NK-92 treated with Interleukin-12 subunit alpha and Interleukin-12 subunit beta, amount 100 ng/mL, for 24 hours (cell line): ENCODE measurements around the gene OCIAD1.
A peak's percentile ranks its signal among the peaks of the same experiment; 100 is the strongest.
"Not testable (repeated sequence)": the region's sequence is repeated elsewhere in the genome, so short reads cannot be mapped to it uniquely, and the experiment has no call there.

Experiments
- DNase-seq: peaks from one replicate; lab custom pipeline; 2025; lab: John Stamatoyannopoulos, UW

Gene OCIAD1, protein sequence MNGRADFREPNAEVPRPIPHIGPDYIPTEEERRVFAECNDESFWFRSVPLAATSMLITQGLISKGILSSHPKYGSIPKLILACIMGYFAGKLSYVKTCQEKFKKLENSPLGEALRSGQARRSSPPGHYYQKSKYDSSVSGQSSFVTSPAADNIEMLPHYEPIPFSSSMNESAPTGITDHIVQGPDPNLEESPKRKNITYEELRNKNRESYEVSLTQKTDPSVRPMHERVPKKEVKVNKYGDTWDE

GRCh38 chr4:48830706-48831531 is at the start of gene OCIAD1:
TSS of gene OCIAD1 (plus strand) at chr4:48831088. CDS start at chr4:48832625, 1,537 bp downstream.
- DNase-seq: peak; percentile 97

DNA sequence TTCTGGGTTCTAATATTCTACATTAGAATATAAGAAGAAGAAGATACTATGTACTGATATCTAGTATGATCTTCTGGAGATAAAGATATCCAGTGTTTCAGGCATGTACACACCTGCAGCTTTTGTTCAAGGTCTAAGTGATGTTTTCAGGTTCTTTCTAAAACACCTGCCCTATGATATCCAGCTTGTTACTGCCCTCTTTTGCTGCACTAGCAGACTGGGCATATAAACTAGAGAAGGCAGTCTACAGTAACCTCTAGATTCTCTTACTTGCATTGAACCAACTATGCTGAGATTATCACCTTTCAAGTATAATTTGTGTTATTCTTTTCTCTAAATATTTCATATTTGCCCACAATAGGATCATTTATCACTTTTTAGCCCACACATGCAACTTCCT is 48.9 kb upstream of the OCIAD1 start:
- DNase-seq: no peak

GRCh38 chr4:48785302-48785701 is 45.6 kb upstream of the OCIAD1 start:
- no peak for DNase-seq

DNA sequence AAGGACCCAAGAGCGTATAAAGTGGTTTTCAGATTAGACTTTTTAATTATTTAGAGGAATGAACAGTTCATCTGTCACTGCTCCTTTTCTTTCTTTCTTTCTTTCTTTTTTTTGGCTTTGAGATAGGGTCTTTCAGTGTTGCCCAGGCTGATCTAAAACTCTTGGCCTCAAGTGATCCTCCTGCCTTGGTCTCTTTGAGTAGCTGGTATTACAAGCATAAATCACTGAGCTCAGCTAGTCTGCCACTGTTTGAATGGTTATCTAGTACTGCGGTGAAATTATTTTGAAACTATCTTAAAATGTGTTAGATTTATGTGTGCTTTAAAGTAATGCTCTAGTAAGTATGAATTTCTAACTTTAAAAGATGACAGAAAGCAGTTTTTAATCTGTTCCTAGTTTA is 44.3 kb upstream of the OCIAD1 start:
- DNase-seq: no peak

- no peak for DNase-seq
These were observed 43.8 kb upstream of the OCIAD1 start for GRCh38 chr4:48787056-48787455.

DNA sequence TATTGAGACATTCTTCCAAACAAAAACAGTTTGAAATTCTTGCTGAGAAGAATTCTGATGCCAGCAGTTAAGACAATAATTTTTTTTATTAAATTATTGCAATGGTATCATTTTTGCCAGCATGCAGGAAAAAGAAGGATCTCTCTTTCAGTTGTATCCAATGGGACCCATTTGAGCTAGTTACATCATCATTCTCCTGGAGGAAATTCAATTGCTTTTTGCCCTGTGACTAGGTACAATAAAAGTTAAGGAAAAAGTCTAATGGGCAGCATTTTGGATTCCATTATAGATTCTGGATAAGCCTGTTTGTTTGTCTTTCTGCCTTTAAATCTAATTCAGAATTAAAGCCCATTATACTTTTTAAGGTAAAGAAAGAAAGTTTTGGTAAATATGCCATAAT is 40.3 kb upstream of the OCIAD1 start:
- DNase-seq: no peak

GRCh38 chr4:48791313-48791712 is 39.6 kb upstream of the OCIAD1 start:
- no peak for DNase-seq

- peak; percentile 8 for DNase-seq
These were observed 38.4 kb upstream of the OCIAD1 start for GRCh38 chr4:48792348-48793006.

DNA sequence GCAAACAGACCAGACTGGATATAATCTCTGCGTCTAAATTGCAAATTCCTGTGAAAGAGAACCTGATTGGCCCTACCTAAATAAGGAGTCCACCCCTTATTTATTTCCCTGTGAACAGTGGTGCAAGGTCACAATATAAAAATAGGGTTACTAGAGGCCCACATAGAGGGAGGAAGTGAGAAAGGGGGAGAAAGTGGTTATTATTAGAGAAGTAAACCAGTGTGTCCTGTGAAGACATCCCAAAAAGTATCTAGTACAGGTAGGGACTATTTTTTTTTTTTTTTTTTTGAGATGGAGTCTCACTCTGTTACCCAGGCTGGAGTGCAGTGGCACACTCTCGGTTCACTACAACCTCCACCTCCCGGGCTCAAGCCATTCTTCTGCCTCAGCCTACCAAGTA is 35.8 kb upstream of the OCIAD1 start:
- DNase-seq: no peak

DNA sequence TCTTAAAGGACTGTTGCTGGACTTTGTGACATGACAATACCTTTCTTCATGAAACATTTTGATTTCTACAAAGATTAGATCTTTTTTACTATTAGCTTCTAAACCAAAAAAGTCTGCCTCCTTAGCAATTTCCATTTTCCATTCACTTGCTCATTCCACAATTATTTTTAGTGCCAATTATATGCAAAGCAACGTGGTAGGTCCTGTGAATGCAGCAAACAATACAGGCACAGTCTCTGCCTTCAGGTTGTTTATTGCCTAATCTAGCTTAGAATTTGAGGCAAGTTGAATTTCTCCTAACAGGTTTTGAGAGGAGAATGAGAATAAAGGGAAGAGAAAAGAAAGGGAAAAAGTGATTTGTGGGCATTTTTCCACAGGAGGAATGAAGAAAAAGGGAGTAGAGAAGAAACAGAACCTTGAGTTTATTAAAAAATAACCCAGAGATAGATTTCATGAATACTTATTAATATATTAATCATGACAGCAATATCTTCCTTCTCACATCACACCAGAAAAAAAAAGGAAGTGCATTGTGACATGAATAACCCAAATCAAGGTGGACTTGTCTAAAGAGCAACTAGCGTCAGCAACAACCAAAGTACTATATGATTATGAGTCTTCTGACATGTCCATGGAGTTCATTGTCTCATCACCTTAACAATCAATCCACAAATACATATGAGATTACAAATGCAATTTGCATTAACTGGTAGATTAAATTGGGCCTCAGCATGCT is 34.5 kb upstream of the OCIAD1 start:
- DNase-seq: no peak

DNA sequence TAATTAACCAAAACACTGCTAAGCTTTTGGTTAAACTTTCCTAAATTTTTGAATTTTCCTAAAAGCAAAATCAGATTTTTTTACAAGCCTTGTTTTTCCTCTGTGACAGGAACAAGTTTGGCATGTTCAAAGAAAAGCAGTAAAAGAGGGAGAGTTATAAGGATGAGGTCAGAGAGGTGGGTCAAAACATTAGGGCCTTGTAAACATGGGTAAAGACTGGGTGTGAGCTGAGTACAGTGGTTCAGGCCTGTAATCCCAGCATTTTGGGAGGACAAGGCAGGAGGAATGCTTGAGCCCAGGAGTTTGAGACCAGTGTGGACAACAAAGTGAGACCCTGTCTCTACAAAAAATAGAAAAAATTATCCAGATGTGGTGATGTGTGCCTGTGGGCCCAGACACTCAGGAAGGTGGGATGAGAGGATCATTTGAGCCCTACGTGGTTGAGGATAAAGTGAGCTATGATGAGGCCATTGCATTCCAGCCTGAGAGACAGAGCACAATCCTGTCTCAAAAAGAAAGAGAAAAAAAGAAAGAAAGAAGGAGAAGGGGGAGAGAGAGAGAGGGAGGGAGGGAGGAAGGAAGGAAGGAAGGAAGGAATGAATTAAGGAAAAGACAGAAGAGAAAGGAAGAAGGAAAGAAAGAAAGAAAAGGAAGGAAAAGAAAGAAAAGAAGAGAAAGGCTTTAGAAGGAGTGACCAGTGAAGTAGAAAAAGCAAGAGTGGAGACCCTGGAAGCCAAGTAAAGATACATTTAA is 33.8 kb upstream of the OCIAD1 start:
- no peak for DNase-seq

DNA sequence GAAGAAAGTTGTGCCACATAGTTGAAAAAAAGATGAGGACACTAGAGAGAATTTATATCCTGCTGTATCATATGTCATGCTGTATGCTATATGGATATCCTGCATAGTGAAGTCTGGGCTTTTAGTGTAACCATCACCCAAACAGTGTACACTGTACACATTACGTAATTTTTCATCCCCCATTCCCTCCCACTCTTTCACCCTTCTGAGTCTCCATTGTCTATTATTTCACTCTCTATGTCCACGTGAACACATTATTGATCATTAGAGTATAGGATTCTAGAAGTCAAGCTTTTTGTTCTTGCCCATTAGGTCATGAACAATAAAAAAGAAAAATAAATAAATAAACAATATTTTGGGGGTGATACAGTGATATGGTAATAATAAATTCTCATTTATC is 32.8 kb upstream of the OCIAD1 start:
- DNase-seq: no peak

GRCh38 chr4:48799157-48799556 is 31.7 kb upstream of the OCIAD1 start:
- no peak for DNase-seq

DNA sequence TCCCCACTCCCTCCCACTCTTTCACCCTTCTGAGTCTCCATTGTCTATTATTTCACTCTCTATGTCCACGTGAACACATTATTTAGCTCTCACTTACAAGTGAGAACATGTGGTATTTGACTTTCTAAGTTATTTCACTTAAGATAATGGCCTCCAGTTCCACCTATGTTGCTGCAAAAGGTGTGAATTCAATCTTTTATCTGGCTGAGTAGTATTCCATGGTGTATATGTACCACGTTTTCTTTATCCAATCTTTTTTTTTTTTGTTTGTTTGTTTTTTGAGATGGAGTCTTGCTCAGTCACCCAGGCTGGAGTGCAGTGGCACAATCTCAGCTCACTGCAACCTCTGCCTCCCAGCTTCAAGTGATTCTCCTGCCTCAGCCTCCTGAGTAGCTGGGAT is 30.7 kb upstream of the OCIAD1 start:
- not testable (repeated sequence) for DNase-seq

DNA sequence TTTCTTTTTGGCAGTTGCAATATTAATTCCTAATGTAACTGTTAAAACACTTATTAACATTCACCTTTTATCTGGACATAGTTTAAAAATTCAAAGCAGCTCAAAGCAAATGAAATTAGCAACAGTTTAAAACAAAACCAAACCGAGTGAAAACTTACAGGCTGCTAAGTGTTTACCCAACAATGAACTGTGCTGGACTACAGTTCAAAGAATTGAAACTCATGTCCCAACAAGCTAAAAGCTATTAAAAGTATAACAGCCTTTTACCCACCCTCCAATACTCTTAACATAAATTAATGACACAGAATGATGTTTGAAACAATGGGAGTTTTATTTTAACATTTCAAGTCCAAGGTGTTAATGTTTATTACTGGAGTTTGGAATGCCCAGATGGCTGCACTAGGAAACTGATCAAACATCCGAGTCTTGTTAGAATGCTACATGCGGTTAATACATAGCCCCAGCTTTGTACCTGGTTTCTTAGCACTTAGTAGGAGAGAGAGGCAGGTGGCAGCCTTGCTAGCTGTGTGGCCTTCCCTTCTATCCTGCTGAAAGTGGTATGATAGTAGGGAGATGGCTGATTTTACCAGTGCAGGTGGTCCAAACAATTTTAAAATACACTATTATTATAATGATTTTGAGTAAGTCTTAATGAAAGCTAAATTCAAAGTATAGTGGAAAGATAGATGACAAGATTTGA is 29.7 kb upstream of the OCIAD1 start:
- DNase-seq: no peak

GRCh38 chr4:48804584-48805301 is 26.1 kb upstream of the OCIAD1 start:
- no peak for DNase-seq

GRCh38 chr4:48812866-48813265 is 18.0 kb upstream of the OCIAD1 start:
- DNase-seq: no peak

GRCh38 chr4:48813964-48814363 is 16.9 kb upstream of the OCIAD1 start:
- DNase-seq: no peak

- DNase-seq: no peak
These were observed 15.4 kb upstream of the OCIAD1 start for GRCh38 chr4:48815483-48815882.

- DNase-seq: not testable (repeated sequence)
These were observed 14.6 kb upstream of the OCIAD1 start for GRCh38 chr4:48816297-48816696.
